Measurements from ENCODE around the gene TDRD3.
"Not testable (repeated sequence)": the region's sequence is repeated elsewhere in the genome, so short reads cannot be mapped to it uniquely, and the experiment has no call there.

TDRD3 gene

DNA sequence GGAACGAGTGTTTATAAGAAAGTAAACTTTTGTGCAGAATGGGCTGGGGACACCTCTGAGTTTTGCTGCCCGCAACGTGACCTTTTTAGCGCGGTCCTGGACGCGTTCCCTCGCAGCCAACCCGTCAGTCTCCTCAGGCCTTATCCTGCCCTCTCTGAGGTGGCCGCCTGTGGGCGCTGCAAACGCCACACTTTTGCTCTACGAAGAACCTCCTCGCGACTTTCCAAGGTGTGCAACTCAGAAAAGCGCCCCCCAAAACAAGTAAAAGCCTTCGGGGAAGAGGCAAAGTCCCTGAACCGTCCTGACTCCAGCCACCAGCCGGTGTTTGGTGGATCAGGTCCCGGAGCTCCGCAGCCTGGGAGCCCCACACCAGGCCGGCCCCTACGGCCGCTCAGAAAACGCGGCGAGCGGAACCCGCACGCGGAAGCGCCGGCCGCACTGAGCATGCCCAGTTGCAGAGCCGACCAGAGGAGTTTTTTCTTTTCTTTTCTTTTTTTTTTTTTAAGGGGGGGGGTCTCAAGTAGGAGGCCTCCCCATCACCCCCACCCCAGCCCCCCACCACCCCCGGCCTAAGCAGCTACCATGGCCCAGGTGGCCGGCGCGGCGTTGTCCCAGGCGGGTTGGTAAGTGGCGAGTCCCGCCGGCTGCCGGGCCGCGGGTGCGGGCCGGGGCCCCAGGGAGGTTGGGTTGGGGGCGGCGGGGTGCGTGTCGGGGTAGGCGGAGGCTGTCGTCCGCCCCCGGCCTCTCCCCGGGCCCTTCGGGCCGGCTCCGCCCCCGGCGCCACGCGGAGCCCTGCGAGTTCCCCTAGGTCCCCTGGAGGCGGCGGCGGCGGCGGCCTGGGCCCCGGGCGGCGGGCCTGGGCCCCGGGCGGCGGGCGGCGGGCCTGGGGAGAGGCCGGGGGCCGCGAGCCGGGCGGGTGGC is at the start of gene TDRD3:
Gene TDRD3 (plus strand): TSS at position 438 of the 921 bp plus-strand sequence. CDS start 145 bp downstream, at position 583.
- peak; percentile 60 for DNase-seq (ENCODE audit: low read depth)

DNA sequence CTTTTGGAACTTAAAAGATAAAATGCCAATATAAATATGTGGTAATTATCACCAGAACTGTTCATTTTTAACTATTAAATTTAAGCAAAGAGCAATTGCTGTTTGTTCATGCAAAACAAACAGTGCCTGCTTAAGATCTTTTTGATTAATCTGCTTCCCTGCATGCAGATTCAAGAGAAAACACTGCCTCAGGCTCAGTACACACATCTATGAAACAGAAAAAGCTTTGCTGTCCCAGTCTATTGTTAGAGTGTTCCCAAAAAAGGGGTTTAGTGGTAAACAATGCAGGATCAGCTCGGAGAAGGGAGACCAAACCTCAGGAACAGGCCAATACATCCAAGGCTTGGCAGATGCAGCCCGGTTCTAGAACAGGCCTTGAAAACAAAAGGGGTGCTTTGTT is 49.3 kb upstream of the TDRD3 start:
- no peak for DNase-seq (ENCODE audit: low read depth)

DNA sequence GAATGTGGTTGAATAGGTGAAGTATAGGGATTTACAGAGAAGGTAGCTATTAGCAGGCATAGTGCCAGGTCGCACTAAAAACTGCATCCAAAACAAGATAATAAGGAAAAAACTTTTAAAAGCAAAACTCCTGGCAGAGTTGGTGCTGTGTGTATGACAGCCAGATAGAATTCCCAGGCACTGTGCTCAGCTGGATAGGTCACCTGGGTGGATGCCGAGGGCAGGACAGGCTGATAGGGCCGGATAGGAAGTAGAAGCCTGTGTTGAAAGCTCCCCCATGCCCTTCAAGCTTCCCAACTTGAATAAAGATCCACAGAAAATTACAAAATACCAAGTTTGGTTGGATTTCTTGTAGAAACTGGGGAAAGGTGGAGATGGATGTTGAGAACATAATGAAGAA is 48.9 kb upstream of the TDRD3 start:
- no peak for DNase-seq (ENCODE audit: low read depth)

DNA sequence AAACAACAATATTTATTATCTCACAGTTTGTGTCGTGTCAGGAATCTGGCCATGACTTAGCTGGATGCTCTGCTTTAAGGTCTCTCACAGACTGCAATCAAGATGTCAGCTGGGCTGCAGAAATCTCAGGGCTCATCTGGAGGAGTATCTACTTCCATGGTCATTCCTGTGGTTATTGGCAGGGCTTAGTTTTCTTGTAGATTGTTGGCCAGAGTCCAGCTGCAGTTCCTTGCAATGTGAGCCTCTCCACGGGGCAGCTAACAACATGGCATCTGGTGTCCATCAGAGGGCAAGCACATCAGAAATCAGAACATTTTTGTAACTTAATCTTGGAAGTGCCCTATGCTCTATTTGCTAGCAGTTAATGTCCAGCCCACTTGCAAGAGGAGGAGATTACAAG is 45.7 kb upstream of the TDRD3 start:
- peak; percentile 76 for DNase-seq (ENCODE audit: low read depth)

DNA sequence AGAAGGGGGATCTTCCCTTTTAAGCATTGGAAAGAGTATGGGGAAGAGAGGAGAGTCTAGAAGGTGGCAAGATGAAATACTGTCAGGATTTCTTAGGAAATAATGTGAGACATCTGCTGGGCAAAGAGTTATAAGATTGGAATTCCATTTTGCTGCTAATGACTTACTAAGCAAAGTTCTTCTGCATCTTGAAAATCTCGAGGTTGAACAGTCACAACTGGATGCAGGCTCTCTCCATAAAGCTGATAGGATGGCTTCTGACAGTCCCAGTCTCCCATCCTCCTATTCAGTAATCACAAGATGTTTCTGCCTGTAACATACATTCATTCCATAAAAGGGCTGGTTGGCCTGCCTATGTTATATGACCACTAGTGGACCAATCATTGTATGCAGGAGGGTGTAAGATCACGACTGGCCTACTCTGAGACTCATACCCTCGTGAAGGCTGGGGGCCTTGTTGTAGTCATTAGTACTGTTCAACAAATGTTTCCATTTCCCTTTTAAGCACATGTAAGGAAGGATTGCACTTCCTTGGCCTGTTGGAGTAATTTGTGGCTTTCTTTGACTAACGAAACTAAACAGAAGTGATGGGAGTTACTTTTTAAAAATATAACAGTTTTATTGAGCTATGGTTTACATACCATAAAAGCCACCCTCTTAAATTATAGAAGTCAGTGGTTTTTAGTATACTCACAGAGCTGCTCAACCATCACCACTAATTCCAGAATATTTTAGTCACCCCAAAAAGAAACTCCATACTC is 45.0 kb upstream of the TDRD3 start:
- DNase-seq (ENCODE audit: low read depth): no peak

DNA sequence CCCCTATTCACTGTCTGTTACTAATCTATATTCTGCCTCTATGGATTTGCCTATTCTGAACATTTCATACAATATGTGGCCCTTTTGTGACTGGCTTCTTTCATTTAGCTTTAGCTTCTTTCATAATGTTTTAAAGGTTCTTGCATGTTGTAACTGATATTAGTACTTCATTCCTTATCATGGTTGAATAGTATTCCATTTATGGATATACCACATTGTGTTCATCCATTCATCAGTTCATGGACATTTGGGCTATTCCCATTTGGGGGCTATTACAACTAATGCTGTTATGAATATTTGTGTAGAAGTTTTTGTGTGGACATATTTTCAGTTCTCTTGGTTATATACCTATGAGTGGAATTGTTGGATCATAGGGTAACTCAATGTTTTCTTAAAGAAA is 44.4 kb upstream of the TDRD3 start:
- no peak for DNase-seq (ENCODE audit: low read depth)

DNA sequence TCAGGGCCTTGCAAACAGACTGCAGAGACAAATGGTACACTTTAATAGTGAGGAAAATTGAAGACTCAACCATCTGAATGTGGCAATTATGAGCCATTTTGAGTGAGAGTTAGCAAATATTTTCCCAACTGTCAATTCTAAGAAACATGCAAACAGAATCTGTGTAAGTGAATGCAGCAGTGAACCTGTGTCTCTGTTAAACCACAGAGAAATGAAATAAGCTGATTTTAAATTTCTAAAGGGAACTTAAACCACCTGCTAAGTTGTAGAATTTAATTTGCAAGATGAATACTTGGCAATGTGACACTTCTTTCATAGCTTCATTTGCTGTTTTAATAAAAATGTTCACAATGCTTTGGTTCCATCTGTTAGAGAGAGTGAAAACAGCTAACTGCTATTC is 42.0 kb upstream of the TDRD3 start:
- DNase-seq (ENCODE audit: low read depth): no peak

DNA sequence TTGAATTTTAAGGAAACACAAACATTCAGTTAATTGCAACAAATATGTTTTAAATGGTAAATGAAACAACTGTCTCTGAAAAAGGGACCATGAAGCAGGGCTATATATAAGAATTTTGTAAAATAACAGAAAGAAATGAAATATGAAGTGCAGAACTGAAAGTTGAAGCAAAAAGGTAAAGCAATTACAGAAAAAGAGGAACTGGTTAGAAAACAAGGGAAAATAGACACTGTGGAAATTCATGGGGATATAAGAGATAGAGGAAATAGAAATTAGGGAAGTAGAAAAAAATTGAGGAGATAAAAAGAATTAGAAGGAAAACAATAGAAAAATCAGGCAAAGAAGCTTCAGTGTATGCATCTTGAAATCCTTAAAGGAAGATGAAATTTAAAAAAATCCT is 40.0 kb upstream of the TDRD3 start:
- no peak for DNase-seq (ENCODE audit: low read depth)

DNA sequence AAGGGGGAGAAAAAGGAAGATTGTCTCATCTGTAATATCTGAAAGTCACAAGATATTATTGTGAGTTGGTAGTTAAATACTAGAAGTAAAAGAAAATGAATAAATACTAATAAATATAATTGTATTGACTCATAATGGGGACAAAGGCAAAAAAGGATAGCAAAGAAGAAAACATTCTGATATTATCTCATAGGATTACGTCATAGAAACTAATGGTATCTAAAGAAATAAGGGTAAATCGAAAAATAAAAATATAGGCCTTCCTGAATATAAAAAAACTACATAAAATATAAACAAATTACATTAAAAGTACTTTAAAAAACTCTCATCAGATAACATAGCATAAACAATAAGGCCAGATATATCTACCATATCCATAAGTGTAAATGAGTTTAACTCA is 38.6 kb upstream of the TDRD3 start:
- no peak for DNase-seq (ENCODE audit: low read depth)

DNA sequence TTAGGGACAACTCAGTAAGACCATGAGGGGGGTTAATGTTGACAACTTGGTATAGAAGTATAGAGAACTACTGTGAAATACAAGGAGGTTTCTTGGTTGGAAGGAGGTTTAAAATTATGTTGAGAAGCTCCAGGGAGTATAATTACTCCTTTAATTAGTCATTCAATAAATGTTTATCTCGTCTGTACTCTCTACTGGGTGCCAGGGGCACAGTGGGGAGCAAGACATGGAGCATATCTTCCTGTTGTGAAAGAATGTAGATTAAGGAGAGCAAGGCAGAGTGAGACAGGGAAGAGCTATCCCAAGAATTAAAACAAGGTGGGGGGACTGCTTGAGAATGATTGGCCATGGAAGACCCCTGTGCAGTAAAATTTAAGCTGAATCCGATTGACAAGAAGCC is 33.7 kb upstream of the TDRD3 start:
- no peak for DNase-seq (ENCODE audit: low read depth)

DNA sequence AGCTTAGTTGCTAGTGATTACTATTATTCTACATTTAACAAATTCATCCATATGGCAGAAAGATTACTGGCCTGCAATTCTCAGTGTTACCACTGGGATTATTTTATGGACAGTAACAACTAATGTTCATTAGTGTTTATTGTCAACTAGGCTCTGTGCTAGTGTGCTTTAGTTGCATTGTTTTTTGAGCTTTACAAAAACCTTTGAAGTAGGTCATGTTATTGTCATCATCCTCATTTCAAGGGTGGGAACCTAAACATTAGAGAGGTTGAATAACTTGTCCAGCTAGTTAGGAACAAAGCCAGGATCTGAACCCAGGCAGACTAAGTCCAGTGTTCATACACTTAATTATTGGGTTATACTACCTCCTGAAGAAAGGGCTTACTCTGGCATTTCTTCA is 27.8 kb upstream of the TDRD3 start:
- no peak for DNase-seq (ENCODE audit: low read depth)

DNA sequence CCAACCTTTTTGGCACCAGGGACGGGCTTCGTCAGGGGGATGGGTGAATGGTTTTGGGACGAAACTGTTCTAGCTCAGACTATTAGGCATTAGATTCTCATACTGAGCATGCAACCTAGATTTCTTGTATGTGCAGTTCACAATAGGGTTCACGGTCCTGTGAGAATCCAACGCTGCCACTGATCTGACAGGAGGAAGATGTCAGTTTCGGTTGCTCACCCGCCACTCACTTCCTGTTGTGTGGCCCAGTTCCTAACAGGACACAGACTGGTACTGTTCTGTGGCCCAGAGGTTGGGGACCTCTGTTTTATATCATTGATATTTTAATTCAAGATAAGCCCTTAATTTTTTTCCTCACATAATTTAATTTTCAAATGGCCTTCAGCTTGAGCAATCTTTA is 26.7 kb upstream of the TDRD3 start:
- DNase-seq (ENCODE audit: low read depth): no peak

DNA sequence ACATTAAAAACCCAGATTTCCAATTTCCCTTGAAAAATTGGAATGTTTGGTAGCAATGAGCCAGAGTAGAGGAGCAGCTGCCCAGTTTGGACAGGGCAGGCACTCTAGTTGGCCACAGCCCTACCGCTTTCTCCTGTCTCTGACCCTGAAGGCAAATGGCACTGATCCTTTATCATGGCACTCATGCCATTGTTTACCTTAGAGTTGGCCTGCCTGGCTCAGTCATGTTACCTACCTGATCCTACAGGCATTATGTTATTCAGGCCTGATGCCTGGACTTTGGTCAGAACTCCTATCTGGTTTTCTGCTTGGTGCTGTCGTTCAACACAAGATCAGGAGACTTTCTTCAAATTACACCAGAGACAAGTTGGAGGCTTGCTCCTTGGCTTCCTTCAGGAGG is 24.9 kb upstream of the TDRD3 start:
- DNase-seq (ENCODE audit: low read depth): no peak

DNA sequence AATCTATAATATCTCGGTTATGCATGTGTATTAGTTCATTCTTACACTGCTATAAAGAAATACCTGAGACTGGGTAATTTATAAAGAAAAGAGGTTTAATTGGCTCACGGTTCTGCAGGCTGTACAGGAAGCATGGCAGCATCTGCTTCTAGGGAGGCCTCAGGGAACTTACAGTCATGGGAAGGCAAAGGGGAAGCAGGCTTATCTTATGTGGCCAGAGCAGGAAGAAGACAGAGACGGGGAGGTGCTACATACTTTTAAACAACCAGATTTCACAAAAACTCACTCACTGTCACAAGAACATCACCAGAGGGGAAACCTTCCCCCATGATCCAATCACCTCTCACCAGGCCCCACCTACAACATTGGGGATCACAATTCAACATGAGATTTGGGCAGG is 17.7 kb upstream of the TDRD3 start:
- DNase-seq (ENCODE audit: low read depth): not testable (repeated sequence)

DNA sequence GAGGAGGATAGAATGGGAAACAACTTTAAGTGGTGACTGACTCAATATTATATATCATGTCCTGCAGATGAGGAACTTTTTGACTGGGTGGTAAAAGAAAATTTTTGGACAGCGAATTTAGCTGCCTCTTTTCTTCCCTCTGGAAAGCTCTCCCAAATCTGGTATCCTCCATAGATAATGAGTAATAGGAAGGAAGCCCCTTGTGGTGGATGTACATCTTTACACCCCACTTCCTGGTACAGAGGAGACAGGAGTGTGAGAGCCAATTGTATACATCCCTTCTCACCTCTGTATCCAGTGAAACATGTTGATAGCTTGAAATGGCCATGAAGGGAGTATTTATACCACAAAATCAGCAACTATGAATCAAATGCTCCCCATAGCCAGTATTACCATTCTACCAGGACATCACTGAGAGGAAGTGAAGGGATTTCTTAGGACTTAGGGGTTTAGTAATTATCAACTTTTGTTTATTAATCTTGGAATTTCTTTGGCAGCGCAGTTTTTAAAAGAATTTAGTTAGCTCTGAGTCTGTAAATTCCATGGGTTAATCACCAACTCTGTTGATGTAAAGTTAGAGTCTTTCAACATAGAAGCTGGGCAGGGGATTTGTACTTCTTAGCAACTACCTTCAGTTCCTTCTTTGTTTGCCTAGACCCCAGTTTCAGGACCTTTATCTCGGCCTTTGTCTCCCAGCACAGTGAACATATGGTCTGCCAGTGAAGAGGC is 17.0 kb upstream of the TDRD3 start:
- no peak for DNase-seq (ENCODE audit: low read depth)

DNA sequence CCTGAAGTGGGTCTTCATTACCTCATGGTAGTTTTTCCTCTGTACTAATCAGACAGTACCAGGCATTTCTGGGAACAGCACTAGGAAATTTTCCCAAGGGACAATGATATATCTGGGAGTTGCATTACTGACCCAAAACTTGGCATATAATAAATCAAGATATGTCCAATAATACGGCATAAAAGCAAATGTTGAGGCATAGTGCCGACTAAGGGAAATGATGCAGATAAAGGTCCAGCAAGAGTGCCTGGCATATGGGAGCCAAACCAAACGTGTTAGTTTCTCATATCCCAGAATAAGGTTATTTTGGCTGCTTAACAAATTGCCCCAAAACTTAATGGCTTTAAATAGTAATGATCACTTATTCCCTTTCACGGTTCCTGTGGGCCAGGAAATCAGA is 12.1 kb upstream of the TDRD3 start:
- no peak for DNase-seq (ENCODE audit: low read depth)

DNA sequence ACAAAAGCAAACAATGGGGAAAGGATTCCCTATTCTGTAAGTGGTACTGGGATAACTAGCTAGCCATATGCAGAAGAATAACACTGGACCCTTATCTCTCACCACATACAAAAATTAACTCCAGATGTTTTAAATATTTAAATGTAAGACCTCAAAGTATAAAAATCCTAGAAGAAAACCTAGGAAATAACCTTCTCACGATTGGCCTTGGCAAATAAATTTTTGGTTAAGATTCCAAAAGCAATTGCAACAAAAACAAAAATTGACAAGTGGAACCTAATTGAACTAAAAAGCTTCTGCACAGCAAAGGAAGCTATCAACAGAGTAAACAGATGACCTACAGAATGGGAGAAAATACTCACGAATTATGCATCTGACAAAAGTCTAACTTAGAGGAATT is 10.8 kb upstream of the TDRD3 start:
- no peak for DNase-seq (ENCODE audit: low read depth)

DNA sequence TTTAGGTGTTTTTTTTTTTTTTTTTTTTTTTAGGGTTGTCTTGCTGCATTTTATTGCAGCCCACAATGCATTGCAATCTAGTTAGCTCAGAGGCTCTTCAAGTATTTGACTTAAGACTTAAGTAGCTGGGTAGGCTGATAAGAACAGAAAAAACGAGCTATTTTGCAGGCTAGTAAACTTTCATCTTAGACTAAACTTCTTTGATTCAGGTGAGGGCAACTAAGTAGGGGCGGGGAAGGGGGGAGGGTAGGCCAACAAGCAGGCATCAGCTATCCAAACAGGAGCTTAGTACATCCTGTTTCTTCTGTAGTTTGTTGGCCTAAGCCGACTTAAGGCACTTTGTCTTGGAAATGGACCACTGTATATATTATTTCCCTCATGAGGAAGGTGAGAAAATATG is 4.9 kb upstream of the TDRD3 start:
- DNase-seq (ENCODE audit: low read depth): no peak

DNA sequence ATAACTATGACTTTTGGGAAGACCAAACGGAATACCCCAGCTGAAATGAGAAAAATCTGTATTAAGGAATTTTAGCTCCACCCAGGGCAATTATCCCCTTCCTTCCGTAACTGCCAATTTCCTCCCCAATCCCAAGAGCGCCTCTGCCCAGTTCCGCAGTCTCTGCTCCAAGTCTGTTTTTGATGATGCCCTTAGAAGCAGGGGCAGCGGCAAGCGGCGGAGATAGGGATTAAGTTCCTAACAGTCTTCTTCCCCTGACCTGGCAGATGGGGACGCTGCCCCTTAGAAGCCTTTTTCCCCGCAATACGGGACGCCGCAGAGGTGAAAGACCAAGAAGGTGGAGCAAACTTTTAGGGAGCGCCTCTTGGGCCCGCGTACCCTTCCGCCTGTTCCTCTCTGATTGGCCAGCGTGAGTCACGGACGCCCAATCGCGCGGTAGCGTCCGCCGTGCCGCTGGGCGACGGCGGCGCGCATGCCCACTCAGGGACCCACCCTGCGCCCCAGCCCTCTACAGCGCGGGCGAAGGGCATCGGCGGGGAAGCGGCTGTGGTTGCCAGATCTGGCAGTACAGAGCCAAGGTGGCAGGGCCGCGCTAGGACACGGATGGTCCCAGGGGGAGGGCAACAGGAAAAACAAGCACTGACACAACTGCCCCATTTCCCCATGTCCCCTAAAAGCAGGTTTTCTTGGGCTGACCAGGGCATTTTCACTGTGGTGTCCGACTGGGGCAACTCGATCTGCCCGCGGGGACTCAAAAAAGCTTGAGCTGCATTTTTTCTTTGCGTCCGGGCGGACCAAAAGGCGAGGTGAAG is 843 bp upstream of the TDRD3 start:
- peak; percentile 73 for DNase-seq (ENCODE audit: low read depth)

DNA sequence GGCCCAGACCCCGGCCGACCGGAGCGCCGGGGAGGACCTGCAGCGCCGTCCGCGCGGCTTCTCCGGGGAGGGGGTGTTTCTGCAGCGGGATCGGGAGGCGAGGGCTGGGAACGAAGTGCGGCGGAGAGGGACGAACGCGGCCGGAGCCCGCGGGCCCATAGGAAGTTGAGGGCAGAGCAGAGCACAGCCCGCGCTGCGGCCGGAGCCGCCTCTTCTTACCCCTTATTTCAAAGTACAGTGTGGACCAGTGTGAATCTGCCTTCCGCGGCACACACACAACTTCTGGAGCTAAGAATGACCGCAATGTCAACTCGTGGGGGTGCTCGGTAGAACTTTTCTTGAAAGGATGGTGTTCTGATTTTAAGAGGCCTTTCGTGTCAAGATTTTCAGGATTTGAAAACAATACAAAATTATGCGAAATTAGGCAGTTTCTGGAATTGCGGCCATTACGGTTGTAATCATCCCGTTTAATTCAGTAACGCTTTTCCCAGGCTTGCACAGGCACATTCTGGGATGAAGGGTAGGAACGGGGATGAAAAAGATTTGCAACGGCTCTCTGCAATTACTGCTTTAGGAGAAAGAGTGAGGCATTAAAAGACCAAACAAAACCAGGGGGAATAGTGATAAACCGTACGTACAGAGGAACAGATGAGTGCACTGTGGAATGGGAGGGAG is 821 bp downstream of the TDRD3 start:
- peak; percentile 29 for DNase-seq (ENCODE audit: low read depth)

DNA sequence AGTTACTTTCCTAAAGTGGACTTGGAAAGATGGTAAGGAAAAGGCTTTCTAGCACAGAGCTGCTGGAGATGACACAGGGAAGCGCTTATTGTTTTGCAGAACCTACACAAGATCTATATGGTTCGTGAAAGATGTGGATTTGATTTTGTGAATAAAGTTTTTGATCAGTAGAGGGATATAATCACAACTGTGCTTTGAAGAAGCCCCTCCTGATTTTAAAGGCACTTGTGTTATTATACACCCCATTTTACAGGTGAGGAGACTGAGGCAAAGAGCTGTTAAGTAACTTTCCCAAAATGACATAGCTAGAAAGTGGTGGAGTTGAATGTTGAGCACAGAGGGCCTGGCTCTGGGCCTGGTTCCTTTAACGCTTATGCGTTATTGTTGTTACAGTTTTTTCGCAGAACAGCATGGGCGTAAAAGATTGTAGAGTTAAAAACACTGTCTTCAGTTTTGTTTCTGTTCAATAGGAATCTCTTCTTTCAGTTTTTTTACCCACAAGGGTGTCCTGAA is 1.4 kb downstream of the TDRD3 start:
- no peak for DNase-seq (ENCODE audit: low read depth)
